Measurements from ENCODE around the gene PRPH.

The PRPH gene

GRCh38 chr12:49335118-49335954, 40.4 kb downstream of the PRPH start:
- no peak for TF ChIP-seq CTCF (IDR thresholded peaks at IDR 0.05; ENCODE audit: low read length, missing control alignments)

GRCh38 chr12:49335955-49336644, 41.2 kb downstream of the PRPH start:
- H3K4me3 ChIP-seq (replicated peaks; ENCODE audit: low read depth, low read length) = no peak overlapping the region
- DNase-seq (ENCODE audit: low read depth) = no peak

More at GRCh38 chr12:49335118-49335954, 40.4 kb downstream of the PRPH start:
- DNase-seq (ENCODE audit: low read depth) = no peak
- H3K4me3 ChIP-seq (replicated peaks; ENCODE audit: low read depth, low read length) = no peak overlapping the region

GRCh38 chr12:49336645-49337584, 42.0 kb downstream of the PRPH start, which contains the start of gene C1QL4:
Gene C1QL4 (minus strand): TSS chr12:49337188. CDS start chr12:49336477, 711 bp downstream.
- peak; percentile 65 for TF ChIP-seq CTCF (IDR thresholded peaks at IDR 0.05; ENCODE audit: low read length, missing control alignments)
- H3K4me3 ChIP-seq (replicated peaks; ENCODE audit: low read depth, low read length) = peak within 1 kb of the TSS; percentile 43
- DNase-seq (ENCODE audit: low read depth) = peak; percentile 61

More at GRCh38 chr12:49335955-49336644, 41.2 kb downstream of the PRPH start:
- TF ChIP-seq CTCF (IDR thresholded peaks at IDR 0.05; ENCODE audit: low read length, missing control alignments) = no peak

- TF ChIP-seq CTCF (IDR thresholded peaks at IDR 0.05; ENCODE audit: low read length, missing control alignments) = no peak
- no peak for DNase-seq (ENCODE audit: low read depth)
- no peak overlapping the region for H3K4me3 ChIP-seq (replicated peaks; ENCODE audit: low read depth, low read length)
These were observed 44.0 kb downstream of the PRPH start for GRCh38 chr12:49338830-49339463.

- TF ChIP-seq CTCF (IDR thresholded peaks at IDR 0.05; ENCODE audit: low read length, missing control alignments) = no peak
- DNase-seq (ENCODE audit: low read depth) = no peak
- H3K4me3 ChIP-seq (replicated peaks; ENCODE audit: low read depth, low read length) = no peak overlapping the region
These were observed 44.5 kb downstream of the PRPH start for GRCh38 chr12:49339464-49339861.

Data from fibroblast of pulmonary artery (primary cell).